Measurements from ENCODE around the gene RPS6KC1. TPM values are rescaled to one million over a fixed set of nuclear protein-coding genes. Genes with fewer than 3 reads are reported as not detected.
"Not testable (repeated sequence)": the region's sequence is repeated elsewhere in the genome, so short reads cannot be mapped to it uniquely, and the experiment has no call there.

RPS6KC1 gene
- total and polyA plus RNA-seq, 3 donors from 2014 or later = 32.2 to 60.2 (median 55.5) TPM

DNA sequence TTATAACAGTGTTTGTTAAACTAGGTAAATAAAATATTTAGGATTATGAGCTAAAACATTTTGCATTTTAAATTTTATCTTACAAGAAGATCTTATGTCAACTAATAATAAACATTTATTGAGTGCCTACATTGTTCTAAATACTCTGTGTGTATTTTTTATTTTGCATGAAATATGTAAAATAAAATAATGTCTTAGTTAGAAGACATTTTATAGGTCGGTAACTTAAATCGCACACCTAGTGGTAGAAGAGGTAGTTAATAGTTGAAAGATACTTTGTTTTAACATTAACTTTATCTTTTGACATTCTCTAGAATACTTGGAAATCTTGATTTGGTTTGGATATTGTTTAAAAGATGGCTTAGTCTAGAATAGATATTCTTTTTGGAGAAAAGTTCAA is 60.5 kb downstream of the RPS6KC1 start:
- WGBS, 2 donors = 90 to 96% methylated on average over 2 of the region's 2 CpGs
- intact Hi-C loops (cut with DNase I; ENCODE audit: low total_unique reads) = loop anchor here (10.0 kb wide), 1 partner anchor 1013 kb away; no protein-coding TSS in a partner anchor

DNA sequence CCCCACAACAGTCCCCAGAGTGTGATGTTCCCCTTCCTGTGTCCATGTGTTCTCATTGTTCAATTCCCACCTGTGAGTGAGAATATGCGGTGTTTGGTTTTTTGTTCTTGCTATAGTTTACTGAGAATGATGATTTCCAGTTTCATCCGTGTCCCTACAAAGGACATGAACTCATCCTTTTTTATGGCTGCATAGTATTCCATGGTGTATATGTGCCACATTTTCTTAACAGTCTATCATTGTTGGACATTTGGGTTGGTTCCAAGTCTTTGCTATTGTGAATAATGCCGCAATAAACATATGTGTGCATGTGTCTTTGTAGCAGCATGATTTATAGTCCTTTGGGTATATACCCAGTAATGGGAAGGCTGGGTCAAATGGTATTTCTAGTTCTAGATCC is 61.7 kb downstream of the RPS6KC1 start:
- not testable (repeated sequence) for DNase-seq; H3K4me3 ChIP-seq; H3K27ac ChIP-seq; H3K27me3 ChIP-seq; H3K36me3 ChIP-seq (ENCODE audit: low read depth, missing control alignments); H3K4me1 ChIP-seq; H3K9me3 ChIP-seq
- WGBS, 2 donors = 93 to 98% methylated on average over 3 of the region's 3 CpGs
- intact Hi-C loops (cut with DNase I; ENCODE audit: low total_unique reads) = loop anchor here (10.0 kb wide), 1 partner anchor 1012 kb away; no protein-coding TSS in a partner anchor

More for the DNA sequence above, 60.5 kb downstream of the RPS6KC1 start:
- H3K9me3 ChIP-seq = no peaks in the 10 kb centered on the region
- no peak overlapping the region for H3K27ac ChIP-seq
- no peaks in the 10 kb centered on the region for H3K4me1 ChIP-seq
- no peak overlapping the region for H3K4me3 ChIP-seq
- H3K27me3 ChIP-seq = no peaks in the 10 kb centered on the region
- no peak for DNase-seq
- H3K36me3 ChIP-seq (ENCODE audit: low read depth, missing control alignments) = no peaks in the 10 kb centered on the region
- TF ChIP-seq, protein P1, sequence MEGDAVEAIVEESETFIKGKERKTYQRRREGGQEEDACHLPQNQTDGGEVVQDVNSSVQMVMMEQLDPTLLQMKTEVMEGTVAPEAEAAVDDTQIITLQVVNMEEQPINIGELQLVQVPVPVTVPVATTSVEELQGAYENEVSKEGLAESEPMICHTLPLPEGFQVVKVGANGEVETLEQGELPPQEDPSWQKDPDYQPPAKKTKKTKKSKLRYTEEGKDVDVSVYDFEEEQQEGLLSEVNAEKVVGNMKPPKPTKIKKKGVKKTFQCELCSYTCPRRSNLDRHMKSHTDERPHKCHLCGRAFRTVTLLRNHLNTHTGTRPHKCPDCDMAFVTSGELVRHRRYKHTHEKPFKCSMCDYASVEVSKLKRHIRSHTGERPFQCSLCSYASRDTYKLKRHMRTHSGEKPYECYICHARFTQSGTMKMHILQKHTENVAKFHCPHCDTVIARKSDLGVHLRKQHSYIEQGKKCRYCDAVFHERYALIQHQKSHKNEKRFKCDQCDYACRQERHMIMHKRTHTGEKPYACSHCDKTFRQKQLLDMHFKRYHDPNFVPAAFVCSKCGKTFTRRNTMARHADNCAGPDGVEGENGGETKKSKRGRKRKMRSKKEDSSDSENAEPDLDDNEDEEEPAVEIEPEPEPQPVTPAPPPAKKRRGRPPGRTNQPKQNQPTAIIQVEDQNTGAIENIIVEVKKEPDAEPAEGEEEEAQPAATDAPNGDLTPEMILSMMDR (IDR thresholded peaks at IDR 0.05) = no peak

DNA sequence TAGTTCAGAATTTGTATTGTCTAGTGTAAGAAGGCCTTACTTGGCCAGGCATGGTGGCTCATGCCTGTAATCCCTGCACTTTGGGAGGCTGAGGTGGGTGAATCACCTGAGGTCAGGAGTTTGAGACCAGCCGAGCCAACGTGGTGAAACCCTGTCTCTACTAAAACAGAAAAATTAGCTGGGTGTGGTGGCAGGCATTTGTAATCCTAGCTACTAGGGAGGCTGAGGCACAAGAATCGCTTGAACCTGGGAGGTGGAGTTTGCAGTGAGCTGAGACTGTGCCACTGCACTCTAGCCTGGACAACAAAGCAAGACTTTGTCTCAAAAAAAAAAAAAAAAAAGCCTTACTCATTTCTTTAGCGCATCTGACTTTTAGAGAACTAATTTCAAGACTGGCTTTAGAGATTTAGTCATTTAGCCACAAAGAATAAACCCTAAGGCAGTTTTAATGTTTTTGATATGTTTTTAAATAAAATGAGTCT is 66.7 kb downstream of the RPS6KC1 start:
- 84 to 95% methylated on average over 3 to 4 of the region's 4 CpGs for WGBS, 2 donors
- intact Hi-C loops (cut with DNase I; ENCODE audit: low total_unique reads) = loop anchor here (10.0 kb wide), 1 partner anchor 1007 kb away; no protein-coding TSS in a partner anchor

DNA sequence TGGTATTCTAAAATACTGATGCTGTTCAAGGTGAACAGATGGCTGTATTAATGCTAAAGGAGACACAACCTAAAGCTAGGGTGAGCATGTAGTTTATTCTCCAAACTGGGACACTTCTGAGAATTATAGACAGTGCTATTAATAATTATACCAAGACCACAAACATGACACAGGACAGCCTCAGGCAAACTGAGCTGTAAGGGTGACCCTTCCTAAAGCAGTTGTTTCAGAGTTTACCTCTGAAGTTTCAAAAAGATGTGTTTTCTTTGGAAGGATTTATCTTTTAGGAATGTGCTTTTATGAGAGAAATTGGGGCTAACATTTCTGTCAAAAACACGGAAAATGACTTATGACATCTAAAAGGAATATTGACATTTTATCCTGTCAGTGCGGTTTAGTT is 68.8 kb downstream of the RPS6KC1 start:
- no peak for DNase-seq
- Histone ChIP-seq H3K36me3 (ENCODE audit: low read depth, missing control alignments) (no peaks in the 10 kb centered on the region), H3K9me3 (no peaks in the 10 kb centered on the region), H3K4me1 (peaks cover 8% of the 10 kb centered on the region), H3K27me3 (no peaks in the 10 kb centered on the region), H3K27ac (peak overlapping the region in 1 of 2 donors; percentile 46), H3K4me3 (no peak overlapping the region)
- WGBS, 2 donors = 65 to 80% methylated on average over 2 of the region's 2 CpGs
- intact Hi-C loops (cut with DNase I; ENCODE audit: low total_unique reads) = loop anchor here (10.0 kb wide), 1 partner anchor 1005 kb away; no protein-coding TSS in a partner anchor
- TF ChIP-seq POLR2A (IDR thresholded peaks at IDR 0.05) = no peak
- TF ChIP-seq, protein P1 (IDR thresholded peaks at IDR 0.05) = no peak

More for the DNA sequence above, 66.7 kb downstream of the RPS6KC1 start:
- H3K4me3 ChIP-seq; H3K9me3 ChIP-seq; H3K27me3 ChIP-seq; DNase-seq; H3K27ac ChIP-seq; H3K36me3 ChIP-seq (ENCODE audit: low read depth, missing control alignments); H3K4me1 ChIP-seq: not testable (repeated sequence)

DNA sequence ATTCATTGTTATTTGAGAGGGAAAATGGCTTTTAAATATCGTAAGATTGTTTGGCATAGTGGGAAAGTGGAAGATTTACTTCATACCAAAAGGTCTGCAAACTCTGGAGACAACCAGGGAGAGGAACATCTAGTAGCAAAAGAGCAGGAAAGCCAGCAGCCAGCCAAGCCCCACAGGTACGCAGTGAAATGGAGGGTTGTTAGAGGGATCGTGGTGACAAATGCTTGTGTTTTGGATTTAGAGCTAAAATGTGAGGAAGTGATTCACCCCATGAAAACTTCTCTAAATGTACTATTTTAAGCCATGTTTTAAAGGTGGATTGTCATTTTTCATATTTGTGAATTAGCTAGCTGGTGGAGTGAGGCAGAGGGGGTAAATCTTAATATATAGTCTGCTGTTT is 69.3 kb downstream of the RPS6KC1 start:
- intact Hi-C loops (cut with DNase I; ENCODE audit: low total_unique reads) = no loop called here
- Histone ChIP-seq H3K4me1 (peaks cover 8% of the 10 kb centered on the region), H3K9me3 (no peaks in the 10 kb centered on the region), H3K27ac (peak overlapping the region; percentile 44 to 46), H3K4me3 (no peak overlapping the region), H3K27me3 (no peaks in the 10 kb centered on the region), H3K36me3 (ENCODE audit: low read depth, missing control alignments) (no peaks in the 10 kb centered on the region)
- no peak for TF ChIP-seq POLR2A (IDR thresholded peaks at IDR 0.05)
- TF ChIP-seq, protein P1 (IDR thresholded peaks at IDR 0.05) = no peak
- no peak for DNase-seq
- WGBS, 2 donors = 66 to 79% methylated on average over 3 of the region's 3 CpGs

DNA sequence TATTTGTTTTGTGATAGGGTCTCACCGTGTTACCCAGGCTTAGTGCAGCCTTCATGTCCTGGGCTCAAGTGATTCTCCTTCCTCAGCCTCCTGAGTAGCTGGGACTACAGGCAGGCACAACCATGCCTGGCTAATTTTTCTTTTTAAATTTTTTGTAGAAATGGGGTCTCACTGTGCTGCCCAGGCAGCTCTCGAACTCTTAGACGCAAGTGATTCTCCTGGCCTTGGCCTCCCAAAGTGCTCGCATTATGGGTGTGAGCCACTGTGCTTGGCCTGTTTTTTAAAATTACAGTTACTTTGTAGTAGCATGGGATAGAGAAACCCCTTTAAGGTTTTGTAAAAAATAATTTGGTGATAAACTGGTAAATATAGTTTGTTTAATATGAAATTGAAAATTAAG is 69.9 kb downstream of the RPS6KC1 start:
- no peak for DNase-seq
- no peaks in the 10 kb centered on the region for H3K36me3 ChIP-seq (ENCODE audit: low read depth, missing control alignments)
- H3K27ac ChIP-seq = peak overlapping the region; percentile 44 to 46
- H3K4me3 ChIP-seq = no peak overlapping the region
- intact Hi-C loops (cut with DNase I; ENCODE audit: low total_unique reads) = no loop called here
- WGBS, 2 donors = 79 to 84% methylated on average over 4 of the region's 4 CpGs
- TF ChIP-seq, protein P1 (IDR thresholded peaks at IDR 0.05) = no peak
- no peak for TF ChIP-seq POLR2A (IDR thresholded peaks at IDR 0.05)
- peaks cover 8% of the 10 kb centered on the region for H3K4me1 ChIP-seq
- H3K27me3 ChIP-seq = no peaks in the 10 kb centered on the region
- no peaks in the 10 kb centered on the region for H3K9me3 ChIP-seq
